ENCODE results near the gene ERCC6.

The ERCC6 gene

GRCh38 chr10:49508654-49509053 lies 30.3 kb downstream of the ERCC6 start:
- no peak for DNase-seq

- no peak for DNase-seq
These were observed 30.7 kb downstream of the ERCC6 start for GRCh38 chr10:49508249-49508648.

- DNase-seq: no peak
These were observed 33.3 kb downstream of the ERCC6 start for GRCh38 chr10:49505589-49505988.

- no peak for DNase-seq
These were observed 33.8 kb downstream of the ERCC6 start for GRCh38 chr10:49505076-49505475.

- no peak for DNase-seq
These were observed 34.4 kb downstream of the ERCC6 start for GRCh38 chr10:49504528-49504927.

GRCh38 chr10:49502358-49502757 lies 36.6 kb downstream of the ERCC6 start:
- DNase-seq: no peak

- no peak for DNase-seq
These were observed 38.5 kb downstream of the ERCC6 start for GRCh38 chr10:49500412-49500811.

- DNase-seq: no peak
These were observed 39.5 kb downstream of the ERCC6 start for GRCh38 chr10:49499305-49499851.

- DNase-seq: no peak
These were observed 40.5 kb downstream of the ERCC6 start for GRCh38 chr10:49498425-49498824.

GRCh38 chr10:49497358-49497757 lies 41.6 kb downstream of the ERCC6 start:
- no peak for DNase-seq

- no peak for DNase-seq
These were observed 50.7 kb downstream of the ERCC6 start for GRCh38 chr10:49488056-49488717.

- DNase-seq: no peak
These were observed 52.2 kb downstream of the ERCC6 start for GRCh38 chr10:49486738-49487137.

- no peak for DNase-seq
These were observed 52.9 kb downstream of the ERCC6 start for GRCh38 chr10:49486009-49486408.

- no peak for DNase-seq
These were observed 54.3 kb downstream of the ERCC6 start for GRCh38 chr10:49484486-49485235.

GRCh38 chr10:49478819-49479218 lies 60.1 kb downstream of the ERCC6 start:
- no peak for DNase-seq

GRCh38 chr10:49474901-49475300 lies 64.0 kb downstream of the ERCC6 start:
- no peak for DNase-seq

- DNase-seq: no peak
These were observed 67.4 kb downstream of the ERCC6 start for GRCh38 chr10:49471532-49471931.

GRCh38 chr10:49465736-49466135 lies 73.2 kb downstream of the ERCC6 start:
- DNase-seq: no peak

Measured in stimulated activated CD8-positive, alpha-beta memory T cell treated with anti-CD3 and anti-CD28 coated beads, Interleukin-4, amount 100 ng/mL, for 48 hours (primary cell).